H1 (cell line): Measurements from ENCODE around the gene ABCF3. TPM values are rescaled to one million over a fixed set of nuclear protein-coding genes. Genes with fewer than 3 reads are reported as not detected.
A peak's percentile ranks its signal among the peaks of the same experiment; 100 is the strongest.

Source experiments
- CTCF ChIA-PET: fragments of 300-600 bp; sonication (Branson Sonifier 250); formaldehyde crosslinking; loops from one replicate; lab custom pipeline; 2021; ENCODE audit not compliant: partially characterized antibody; lab: Charles Lee
- POLR2A ChIA-PET: fragments of 300-600 bp; sonication (Branson Sonifier 250); formaldehyde crosslinking; loops from one replicate; lab custom pipeline; 2021; ENCODE audit warnings: inconsistent platforms; ENCODE audit not compliant: partially characterized antibody; lab: Charles Lee
- DNase-seq, 2 experiments: peaks; one replicate each; pipeline versions ENCODE4 v3.0.0 to v3.0.0-alpha.2; 2010 to 2022; ENCODE audit warnings: low spot score in 2 of 2, low read depth in 1 of 2, mixed read lengths in 1 of 2
- FAIRE-seq: peaks from 2 replicates; lab custom pipeline; 2011; peaks lifted over from hg19 to GRCh38; lab: Jason Lieb, UNC
- H2AFZ ChIP-seq: 2 replicates; pipeline ENCODE4 v1.8.1; 2012; ENCODE audit warnings: low read length, inconsistent platforms
- H2AK5ac ChIP-seq: 2 replicates; pipeline ENCODE4 v1.6.1; 2013; ENCODE audit warnings: low read depth, low read length
- H2BK120ac ChIP-seq: replicated peaks from 2 replicates; pipeline ENCODE3; 2013; ENCODE audit warnings: low read depth, low read length, inconsistent platforms
- H2BK12ac ChIP-seq: 2 replicates; pipeline ENCODE4 v1.6.1; 2013; ENCODE audit warnings: low read depth, low read length
- H2BK15ac ChIP-seq: 2 replicates; pipeline ENCODE4 v1.6.1; 2013; ENCODE audit warnings: low read length
- H2BK20ac ChIP-seq: 2 replicates; pipeline ENCODE4 v1.6.1; 2013; ENCODE audit warnings: low read length
- H2BK5ac ChIP-seq: 2 replicates; pipeline ENCODE4 v1.6.1; 2013; ENCODE audit warnings: low read depth, low read length
- H3K14ac ChIP-seq: 2 replicates; pipeline ENCODE4 v1.6.1; 2013; ENCODE audit warnings: inconsistent platforms; ENCODE audit not compliant: insufficient read length
- H3K18ac ChIP-seq: 2 replicates; pipeline ENCODE4 v1.6.1; 2013; ENCODE audit warnings: low read length; ENCODE audit errors: extremely low read depth
- H3K23ac ChIP-seq: 2 replicates; pipeline ENCODE4 v1.6.1; 2013; ENCODE audit warnings: inconsistent platforms; ENCODE audit not compliant: insufficient read length
- H3K23me2 ChIP-seq: 2 replicates; pipeline ENCODE4 v1.6.1; 2013; ENCODE audit warnings: low read depth, low read length
- H3K27ac ChIP-seq: 2 replicates; pipeline ENCODE4 v1.6.1; 2011; ENCODE audit warnings: low read depth, low read length, inconsistent platforms
- H3K27me3 ChIP-seq, 4 experiments: replicated peaks in 1 of 4; 1 replicate in 1 of 4; 2 replicates in 3 of 4; pipeline versions ENCODE4 v1.6.1 to v1.8.1; 2011 to 2013; ENCODE audit warnings: low read length in 3 of 4, mild to moderate bottlenecking in 3 of 4, inconsistent platforms in 2 of 4, mixed read lengths in 2 of 4, moderate library complexity in 1 of 4; ENCODE audit not compliant: control insufficient read depth in 3 of 4, insufficient read depth in 3 of 4; ENCODE audit errors: extremely low read depth in 1 of 4
- H3K36me3 ChIP-seq, 4 experiments: 2 replicates each; pipeline versions ENCODE4 v1.6.1 to v1.8.1; 2011 to 2013; ENCODE audit warnings: mild to moderate bottlenecking in 4 of 4, low read length in 3 of 4, moderate library complexity in 2 of 4, control low read depth in 1 of 4, inconsistent platforms in 1 of 4; ENCODE audit not compliant: insufficient read depth in 4 of 4, control insufficient read depth in 2 of 4
- H3K4ac ChIP-seq: replicated peaks from 2 replicates; pipeline ENCODE3; 2013; ENCODE audit warnings: low read length, low read depth, mixed read lengths, inconsistent platforms; ENCODE audit not compliant: insufficient read length
- H3K4me1 ChIP-seq, 4 experiments: replicated peaks in 1 of 4; 1 replicate in 1 of 4; 2 replicates in 3 of 4; pipeline versions ENCODE4 v1.6.1 to v1.8.1; 2011 to 2013; ENCODE audit warnings: low read length in 3 of 4, inconsistent platforms in 2 of 4, mixed read lengths in 1 of 4; ENCODE audit not compliant: insufficient read depth in 4 of 4, control insufficient read depth in 3 of 4
- H3K4me2 ChIP-seq, 2 experiments: 2 replicates each; pipeline versions ENCODE4 v1.6.1 to v1.8.1; 2011 to 2013; ENCODE audit warnings: low read depth in 2 of 2, low read length in 2 of 2, control low read depth in 1 of 2, inconsistent platforms in 1 of 2, mild to moderate bottlenecking in 1 of 2; ENCODE audit not compliant: insufficient read depth in 1 of 2
- H3K4me3 ChIP-seq, 4 experiments: fragments of 200-600, 300-600 bp in 1 of 4; sonication (generic), shearing (Covaris generic), sonication (Bioruptor Twin) in 1 of 4; 2 replicates each; pipeline versions ENCODE4 v1.5.1 to v1.8.1; 2011 to 2016; ENCODE audit warnings: low read length in 4 of 4, low read depth in 3 of 4, control low read depth in 2 of 4, inconsistent platforms in 2 of 4, mild to moderate bottlenecking in 2 of 4, mixed read lengths in 1 of 4, moderate library complexity in 1 of 4; ENCODE audit not compliant: insufficient read depth in 2 of 4; ENCODE audit errors: extremely low read depth in 1 of 4
- H3K56ac ChIP-seq: replicated peaks from 2 replicates; pipeline ENCODE3; 2013; ENCODE audit warnings: low read depth, mild to moderate bottlenecking, mixed read lengths, low read length, inconsistent platforms; ENCODE audit not compliant: insufficient read length
- H3K79me1 ChIP-seq: 2 replicates; pipeline ENCODE4 v1.6.1; 2013; ENCODE audit warnings: low read depth, low read length, control low read depth
- H3K79me2 ChIP-seq, 2 experiments: 2 replicates each; pipeline versions ENCODE4 v1.6.1 to v1.8.1; 2012 to 2013; ENCODE audit warnings: low read length in 2 of 2, mild to moderate bottlenecking in 2 of 2, inconsistent platforms in 1 of 2; ENCODE audit not compliant: insufficient read depth in 2 of 2, control insufficient read depth in 1 of 2
- H3K9ac ChIP-seq, 4 experiments: replicated peaks in 1 of 4; 1 replicate in 1 of 4; 2 replicates in 3 of 4; pipeline versions ENCODE4 v1.6.1 to v1.8.1; 2011 to 2013; ENCODE audit warnings: low read depth in 3 of 4, low read length in 3 of 4, control low read depth in 2 of 4, mild to moderate bottlenecking in 2 of 4, moderate library complexity in 2 of 4, inconsistent platforms in 1 of 4; ENCODE audit errors: extremely low read depth in 1 of 4
- H3K9me3 ChIP-seq, 2 experiments: 2 replicates each; pipeline versions ENCODE4 v1.6.1 to v1.8.1; 2012 to 2013; ENCODE audit warnings: mild to moderate bottlenecking in 2 of 2, moderate library complexity in 2 of 2, control low read depth in 1 of 2, inconsistent platforms in 1 of 2, low read depth in 1 of 2, low read length in 1 of 2, mixed read lengths in 1 of 2; ENCODE audit not compliant: insufficient read depth in 2 of 2
- H4K20me1 ChIP-seq, 2 experiments: replicated peaks in 1 of 2; 2 replicates each; pipeline versions ENCODE3 to v1.8.1; 2011 to 2013; ENCODE audit warnings: inconsistent platforms in 2 of 2, low read length in 2 of 2, mild to moderate bottlenecking in 1 of 2; ENCODE audit not compliant: insufficient read depth in 2 of 2, control insufficient read depth in 1 of 2
- H4K5ac ChIP-seq: 2 replicates; pipeline ENCODE4 v1.6.1; 2013; ENCODE audit warnings: low read length, low read depth, mixed read lengths, inconsistent platforms; ENCODE audit not compliant: insufficient read length
- H4K8ac ChIP-seq: 2 replicates; pipeline ENCODE4 v1.8.0; 2013; ENCODE audit warnings: mild to moderate bottlenecking, moderate library complexity, low read length, inconsistent platforms; ENCODE audit not compliant: insufficient read depth; ENCODE audit errors: extremely low read depth
- H4K91ac ChIP-seq: replicated peaks from 2 replicates; pipeline ENCODE3; 2013; ENCODE audit warnings: low read length, mixed read lengths, inconsistent platforms; ENCODE audit not compliant: insufficient read length
- ASH2L ChIP-seq: fragments of 200-600, 300-600 bp; sonication (generic); IDR thresholded peaks from one replicate; pipeline ENCODE4 v1.7.1; 2017; ENCODE audit warnings: low read length
- BACH1 ChIP-seq: IDR thresholded peaks from 2 replicates; pipeline ENCODE4 v1.6.1; 2012; ENCODE audit warnings: low read length, improper control_type of control experiment
- CBX5 ChIP-seq: fragments of 300-800, 300-1000 bp; sonication (generic); IDR thresholded peaks from 2 replicates; pipeline ENCODE4 v1.7.1; 2016; ENCODE audit warnings: antibody characterized with exemption, low read length, low read depth
- CHD1 ChIP-seq: IDR thresholded peaks from 2 replicates; pipeline ENCODE4 v1.6.1; 2012; ENCODE audit warnings: low read depth, low read length, improper control_type of control experiment
- CHD2 ChIP-seq: IDR thresholded peaks from 2 replicates; pipeline ENCODE4 v1.6.1; 2012; ENCODE audit warnings: low read length, improper control_type of control experiment
- GABPA ChIP-seq: IDR thresholded peaks from 2 replicates; pipeline ENCODE4 v1.6.1; 2011; ENCODE audit warnings: mild to moderate bottlenecking, low read length, moderate library complexity, borderline replicate concordance; ENCODE audit not compliant: insufficient read depth
- KDM4A ChIP-seq: IDR thresholded peaks from one replicate; pipeline ENCODE4 v1.7.1; 2012; ENCODE audit warnings: low read depth, mild to moderate bottlenecking, moderate library complexity, low read length, inconsistent platforms; ENCODE audit not compliant: severe bottlenecking
- POLR2A ChIP-seq, 2 experiments: IDR thresholded peaks; 1 replicate in 1 of 2; 2 replicates in 1 of 2; pipeline ENCODE4 v1.6.1; 2011; ENCODE audit warnings: low read depth in 2 of 2, low read length in 2 of 2, mild to moderate bottlenecking in 2 of 2; ENCODE audit errors: control extremely low read depth in 1 of 2
- RAD21 ChIP-seq, 2 experiments: IDR thresholded peaks in 1 of 2; conservative IDR thresholded peaks in 1 of 2; 2 replicates each; pipeline ENCODE4 v1.6.1; 2011; ENCODE audit warnings: low read depth in 2 of 2, low read length in 2 of 2, improper control_type of control experiment in 1 of 2, inconsistent platforms in 1 of 2, mild to moderate bottlenecking in 1 of 2, moderate library complexity in 1 of 2
- RBBP5 ChIP-seq: IDR thresholded peaks from 2 replicates; pipeline ENCODE4 v1.7.1; 2012; ENCODE audit warnings: low read depth, mild to moderate bottlenecking, inconsistent platforms, low read length, moderate library complexity, borderline replicate concordance
- SIN3A ChIP-seq, 2 experiments: IDR thresholded peaks in 1 of 2; conservative IDR thresholded peaks in 1 of 2; 2 replicates each; pipeline ENCODE4 v1.6.1; 2011 to 2012; ENCODE audit warnings: low read length in 2 of 2, improper control_type of control experiment in 1 of 2, low read depth in 1 of 2, mild to moderate bottlenecking in 1 of 2
- SIRT6 ChIP-seq: IDR thresholded peaks from one replicate; pipeline ENCODE4 v1.7.1; 2012; ENCODE audit warnings: low read length, inconsistent platforms
- SIX5 ChIP-seq: IDR thresholded peaks from 2 replicates; pipeline ENCODE4 v1.6.1; 2011; ENCODE audit warnings: mild to moderate bottlenecking, low read depth, low read length
- SP1 ChIP-seq: IDR thresholded peaks from 2 replicates; pipeline ENCODE4 v1.6.1; 2011; ENCODE audit warnings: low read depth, low read length
- TCF12 ChIP-seq: IDR thresholded peaks from 2 replicates; pipeline ENCODE4 v1.6.1; 2011; ENCODE audit warnings: low read depth, mild to moderate bottlenecking, low read length
- TEAD4 ChIP-seq: IDR thresholded peaks from 2 replicates; pipeline ENCODE4 v1.6.1; 2012; ENCODE audit warnings: low read depth, low read length, inconsistent platforms, mixed read lengths
- WGBS, 2 experiments: shearing (Covaris generic) in 1 of 2; methylation state at CpG; one replicate each; pipeline versions ENCODE4 v1.1.6 to v1.1.7; 2013 to 2015; ENCODE audit warnings: low lambda C conversion rate in 2 of 2, mixed read lengths in 2 of 2, inconsistent platforms in 1 of 2, low coverage in 1 of 2, missing lambda C conversion rate in 1 of 2; ENCODE audit not compliant: insufficient replicate concordance in 2 of 2, insufficient coverage in 1 of 2, insufficient read length in 1 of 2; ENCODE audit errors: extremely low coverage in 1 of 2, missing lambda C conversion rate in 1 of 2; 5-methylcytosine and 5-hydroxymethylcytosine counted together
- polyA plus RNA-seq, 7 experiments: library from polyadenylated mRNA; depleted of rRNA in 3 of 7; stranded (reverse) in 5 of 7; unstranded in 2 of 7; fragments of >200 nt in 5 of 7; fragments of 200-250 nt in 2 of 7; gene quantifications; 1 replicate in 5 of 7; 2 replicates in 1 of 7; 4 replicates in 1 of 7; pipeline versions ENCODE4 v1.2.1 to v1.2.3, GENCODE V29; 2011 to 2013; ENCODE audit warnings: missing spikeins in 2 of 7, mixed read lengths in 2 of 7
- total RNA-seq: library from RNA; stranded (reverse); fragmentation: NEBNext Ultra II Directional; extraction: Animal tissue kit (Norgen Biotek cat#: 25700); gene quantifications from 2 replicates; pipeline ENCODE4 v1.2.1, GENCODE V29; 2021

Gene ABCF3
- total and polyA plus RNA-seq, 2 of the 8 experiments (the other 6 are each of a cell fraction or from before 2014, with no cell fraction given): 51.6 to 57.8 TPM

- Histone ChIP-seq H3K27ac (no peak overlapping the region), H3K36me3 (peaks cover 7 to 59% (median 31%) of the 10 kb centered on the region in 4 experiments), H2BK120ac (no peak overlapping the region), H3K9me3 (no peaks in the 10 kb centered on the region), H3K9ac (no peak overlapping the region), H2AK5ac (no peak overlapping the region), H2BK20ac (no peak overlapping the region), H3K56ac (no peak overlapping the region), H3K79me2 (peaks cover 0 to 6% of the 10 kb centered on the region in 2 experiments; a peak in 2 of 4 replicates), H3K23ac (no peak overlapping the region), H3K79me1 (0 out of 2 replicates have a peak, but pooled peaks cover 4% of the 10 kb centered on the region), H3K23me2 (no peaks in the 10 kb centered on the region; the same call in 1 of the 2 replicates), H3K27me3 (no peaks in the 10 kb centered on the region), H3K18ac (no peak overlapping the region), H3K4me2 (no peak overlapping the region), H2BK15ac (no peak overlapping the region), H2AFZ (no peak overlapping the region), H3K4me3 (no peak overlapping the region), H4K8ac (0 out of 2 replicates have a peak overlapping the region, but pooled peaks have one; percentile 14), H2BK5ac (no peak overlapping the region), H4K5ac (no peak overlapping the region), H3K4me1 (no peaks in the 10 kb centered on the region), H3K4ac (no peak overlapping the region), H2BK12ac (no peak overlapping the region), H4K91ac (no peak overlapping the region), H3K14ac (no peak overlapping the region), H4K20me1 (peaks cover 5 to 8% of the 10 kb centered on the region in 2 experiments)
- ChIA-PET CTCF (no interaction called here), POLR2A (no interaction called here)
- TF ChIP-seq CHD2 (no peak), TEAD4 (no peak), SIX5 (no peak), GABPA (no peak), ASH2L (no peak), BACH1 (no peak), KDM4A (no peak), TCF12 (no peak), SP1 (no peak), CHD1 (no peak), RAD21 (IDR thresholded peaks at IDR 0.05 in 1 of 2, conservative IDR thresholded peaks at IDR 0.05 in 1 of 2; ENCODE audit: low read depth in 2 of 2, low read length in 2 of 2) (no peak), SIRT6 (no peak), CBX5 (no peak), POLR2A (IDR thresholded peaks at IDR 0.05; ENCODE audit: control extremely low read depth in 1 of 2, low read depth in 2 of 2, low read length in 2 of 2) (no peak), SIN3A (conservative IDR thresholded peaks at IDR 0.05 in 1 of 2, IDR thresholded peaks at IDR 0.05 in 1 of 2; ENCODE audit: low read depth in 1 of 2, low read length in 2 of 2) (no peak), RBBP5 (no peak)
- 88% methylated on average over 6 of the region's 6 CpGs; no CpG with 5 or more reads in 1 of the 2 experiments for WGBS, 2 experiments
- DNase-seq: no peak
- no peak for FAIRE-seq
Measured at GRCh38 chr3:184166671-184167070, 19.3 kb upstream of the ABCF3 start.
